SK-N-SH treated with all-trans-retinoic acid at 6 μM for 48 hours (cell line): ENCODE data around the gene CRLF3.

ENCODE experiments used
- ATAC-seq: fragments of 200-7000 bp; cut with Tn5 transposase; 3 replicates; pipeline ENCODE4 v1.9.1; 2020; ENCODE audit warnings: mild to moderate bottlenecking, moderate library complexity
- ARNTL ChIP-seq: fragments of 450-650 bp; formaldehyde crosslinking; IDR thresholded peaks from 2 replicates; pipeline ENCODE4 v1.5.0; 2020; ENCODE audit warnings: low read depth, mild to moderate bottlenecking, moderate library complexity, borderline replicate concordance
- BACH2 ChIP-seq: fragments of 250-450 bp; sonication (Bioruptor Pico); IDR thresholded peaks from 2 replicates; pipeline ENCODE4 v1.9.0; 2021; ENCODE audit warnings: mild to moderate bottlenecking, borderline replicate concordance
- CSDC2 ChIP-seq: fragments of 250-450 bp; sonication (Bioruptor Pico); IDR thresholded peaks from 2 replicates; pipeline ENCODE4 v1.5.0; 2020; ENCODE audit warnings: mild to moderate bottlenecking, moderate library complexity
- ESRRG ChIP-seq: fragments of 250-450 bp; sonication (Bioruptor Pico); IDR thresholded peaks from 2 replicates; pipeline ENCODE4 v1.6.1; 2021; ENCODE audit warnings: mild to moderate bottlenecking
- GLIS3 ChIP-seq: fragments of 250-450 bp; sonication (Bioruptor Pico); IDR thresholded peaks from 2 replicates; pipeline ENCODE4 v1.5.0; 2020; ENCODE audit warnings: mild to moderate bottlenecking, moderate library complexity
- ISL1 ChIP-seq: fragments of 250-450 bp; sonication (Bioruptor Pico); IDR thresholded peaks from 2 replicates; pipeline ENCODE4 v2.1.2; 2022; ENCODE audit warnings: mild to moderate bottlenecking, moderate library complexity
- OSR1 ChIP-seq: fragments of 250-450 bp; sonication (Bioruptor Pico); IDR thresholded peaks from 2 replicates; pipeline ENCODE4 v1.8.0; 2022; ENCODE audit warnings: moderate library complexity, mild to moderate bottlenecking, inconsistent platforms
- PPARA ChIP-seq: fragments of 250-450 bp; sonication (Bioruptor Pico); IDR thresholded peaks from 2 replicates; pipeline ENCODE4 v1.5.0; 2020; ENCODE audit warnings: mild to moderate bottlenecking, borderline replicate concordance
- RARB ChIP-seq: fragments of 250-450 bp; sonication (Bioruptor Pico); IDR thresholded peaks from 2 replicates; pipeline ENCODE4 v1.8.0; 2021; ENCODE audit warnings: mild to moderate bottlenecking, moderate library complexity
- SNAI2 ChIP-seq: fragments of 250-450 bp; sonication (Bioruptor Pico); IDR thresholded peaks from 2 replicates; pipeline ENCODE4 v1.5.0; 2020; ENCODE audit warnings: mild to moderate bottlenecking, moderate library complexity
- TCF4 ChIP-seq: fragments of 250-450 bp; sonication (Bioruptor Pico); IDR thresholded peaks from 2 replicates; pipeline ENCODE4 v1.8.0; 2021; ENCODE audit warnings: mild to moderate bottlenecking, moderate library complexity, borderline replicate concordance
- TOX ChIP-seq: fragments of 250-450 bp; sonication (Bioruptor Pico); IDR thresholded peaks from 2 replicates; pipeline ENCODE4 v1.8.0; 2021; ENCODE audit warnings: mild to moderate bottlenecking, moderate library complexity, borderline replicate concordance
- ZC3H10 ChIP-seq: fragments of 250-450 bp; sonication (Bioruptor Pico); IDR thresholded peaks from 2 replicates; pipeline ENCODE4 v1.5.1; 2021; ENCODE audit warnings: mild to moderate bottlenecking, moderate library complexity
- ZFP3 ChIP-seq: fragments of 250-450 bp; sonication (Bioruptor Pico); IDR thresholded peaks from 2 replicates; pipeline ENCODE4 v1.5.0; 2020; ENCODE audit warnings: mild to moderate bottlenecking, moderate library complexity
- ZFP30 ChIP-seq: fragments of 450-650 bp; formaldehyde crosslinking; IDR thresholded peaks from 2 replicates; pipeline ENCODE4 v1.5.0; 2022; ENCODE audit warnings: mild to moderate bottlenecking, moderate library complexity
- ZNF565 ChIP-seq: fragments of 450-650 bp; formaldehyde crosslinking; conservative IDR thresholded peaks from 2 replicates; pipeline ENCODE4 v1.5.0; 2020; ENCODE audit warnings: low read depth, mild to moderate bottlenecking, moderate library complexity
- ZNF70 ChIP-seq: fragments of 450-650 bp; formaldehyde crosslinking; IDR thresholded peaks from 2 replicates; pipeline ENCODE4 v1.5.0; 2020; ENCODE audit warnings: mild to moderate bottlenecking, moderate library complexity
- ZNF8 ChIP-seq: fragments of 450-650 bp; formaldehyde crosslinking; IDR thresholded peaks from 2 replicates; pipeline ENCODE4 v1.5.0; 2020; ENCODE audit warnings: mild to moderate bottlenecking, moderate library complexity
- TF ChIP-seq, protein P1 (sequence below): fragments of 250-450 bp; sonication (Bioruptor Pico); IDR thresholded peaks from 2 replicates; pipeline ENCODE4 v1.8.0; 2021; ENCODE audit warnings: low read depth, mild to moderate bottlenecking, moderate library complexity, borderline replicate concordance
- TF ChIP-seq, protein P2 (sequence below): fragments of 250-450 bp; sonication (Bioruptor Pico); IDR thresholded peaks from 2 replicates; pipeline ENCODE4 v1.5.1; 2020; ENCODE audit warnings: low read depth, mild to moderate bottlenecking, moderate library complexity
- TF ChIP-seq, protein P3 (sequence below): fragments of 250-450 bp; sonication (Bioruptor Pico); IDR thresholded peaks from 2 replicates; pipeline ENCODE4 v1.8.0; 2020; ENCODE audit warnings: mild to moderate bottlenecking, moderate library complexity, borderline replicate concordance
- TF ChIP-seq, protein P4 (sequence below): fragments of 250-450 bp; sonication (Bioruptor Pico); IDR thresholded peaks from 2 replicates; pipeline ENCODE4 v1.5.0; 2020; ENCODE audit warnings: mild to moderate bottlenecking, moderate library complexity
- TF ChIP-seq, protein P5 (sequence below): fragments of 250-450 bp; sonication (Bioruptor Pico); IDR thresholded peaks from 2 replicates; pipeline ENCODE4 v1.5.1; 2021; ENCODE audit warnings: mild to moderate bottlenecking, moderate library complexity

The CRLF3 gene

DNA sequence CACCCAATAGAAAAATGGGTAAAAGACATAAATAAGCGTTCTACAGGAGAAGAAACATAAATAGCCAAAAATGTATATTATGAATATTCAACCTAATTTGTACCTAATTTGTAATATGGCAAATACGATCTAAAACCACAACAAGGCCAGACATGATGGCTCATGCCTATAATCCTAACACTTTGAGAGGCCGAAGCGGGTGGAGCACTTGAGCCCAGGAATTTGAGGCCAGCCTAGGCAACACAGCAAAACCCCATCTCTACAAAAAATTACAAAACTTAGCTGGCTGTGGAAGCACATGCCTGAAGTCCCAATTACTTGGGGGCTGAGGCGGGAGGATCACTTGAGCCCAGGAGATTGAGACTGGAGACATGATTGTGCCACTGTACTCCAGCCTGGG is 30.1 kb downstream of the CRLF3 start (continued):
- TF ChIP-seq GLIS3 (CRISPR knock-in tag) = no peak
- TF ChIP-seq, all 23 proteins: peak for 0

DNA sequence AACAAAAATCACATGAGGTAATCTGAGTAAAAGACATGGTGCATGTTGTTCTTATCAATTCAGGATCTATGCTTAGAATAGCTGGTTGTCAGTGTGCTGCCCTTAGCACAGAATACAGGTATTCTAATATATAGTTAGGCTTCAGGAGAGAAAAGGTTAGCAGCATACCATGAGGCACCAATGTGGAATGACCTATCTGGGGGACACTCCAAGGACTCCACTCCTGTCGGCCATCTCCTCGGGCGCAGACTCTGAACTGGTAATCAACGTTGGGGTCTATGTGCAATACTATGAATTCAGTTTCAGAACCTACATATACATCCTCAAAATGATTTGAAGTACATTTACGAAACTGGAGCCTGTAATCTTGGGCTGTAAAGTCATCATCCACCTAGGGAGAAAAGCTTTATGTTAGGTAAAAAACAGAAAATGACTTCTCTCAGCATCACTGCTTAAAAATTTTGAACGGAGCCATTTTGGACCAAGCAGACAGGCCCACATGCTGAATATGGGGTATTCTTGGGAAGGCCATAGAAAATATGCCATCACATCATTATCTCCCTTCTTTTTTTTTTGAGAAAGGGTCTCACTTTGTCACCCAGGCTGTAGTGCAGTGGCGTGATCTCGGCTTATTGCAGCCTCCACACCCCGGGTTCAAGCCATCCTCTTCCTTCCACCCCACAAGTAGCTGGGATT is 31.1 kb downstream of the CRLF3 start:
- no peak for ATAC-seq
- TF ChIP-seq RARB (CRISPR knock-in tag) = no peak
- no peak for TF ChIP-seq SNAI2 (CRISPR knock-in tag)

DNA sequence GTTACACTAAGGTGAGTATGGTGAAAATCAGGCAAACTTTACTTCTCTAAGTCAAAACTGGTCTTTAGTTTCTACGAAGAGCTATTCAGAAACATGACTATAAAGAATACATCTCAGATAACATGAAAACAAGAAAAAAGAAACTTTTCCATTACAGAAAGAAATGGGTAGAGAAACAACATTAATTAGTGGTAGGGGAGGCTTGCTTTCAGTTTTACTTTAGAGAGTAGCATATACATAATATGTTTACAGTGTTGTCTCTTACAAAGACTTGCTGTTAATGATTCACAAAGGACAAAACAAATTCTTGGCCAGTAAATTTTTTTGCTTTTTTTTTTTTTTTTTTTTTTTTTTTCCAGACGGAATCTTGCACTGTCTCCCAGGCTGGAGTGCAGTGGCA is 34.2 kb downstream of the CRLF3 start:
- no peak for ATAC-seq
- TF ChIP-seq, protein P1, sequence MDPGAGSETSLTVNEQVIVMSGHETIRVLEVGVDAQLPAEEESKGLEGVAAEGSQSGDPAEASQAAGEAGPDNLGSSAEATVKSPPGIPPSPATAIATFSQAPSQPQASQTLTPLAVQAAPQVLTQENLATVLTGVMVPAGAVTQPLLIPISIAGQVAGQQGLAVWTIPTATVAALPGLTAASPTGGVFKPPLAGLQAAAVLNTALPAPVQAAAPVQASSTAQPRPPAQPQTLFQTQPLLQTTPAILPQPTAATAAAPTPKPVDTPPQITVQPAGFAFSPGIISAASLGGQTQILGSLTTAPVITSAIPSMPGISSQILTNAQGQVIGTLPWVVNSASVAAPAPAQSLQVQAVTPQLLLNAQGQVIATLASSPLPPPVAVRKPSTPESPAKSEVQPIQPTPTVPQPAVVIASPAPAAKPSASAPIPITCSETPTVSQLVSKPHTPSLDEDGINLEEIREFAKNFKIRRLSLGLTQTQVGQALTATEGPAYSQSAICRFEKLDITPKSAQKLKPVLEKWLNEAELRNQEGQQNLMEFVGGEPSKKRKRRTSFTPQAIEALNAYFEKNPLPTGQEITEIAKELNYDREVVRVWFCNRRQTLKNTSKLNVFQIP = no peak
- TF ChIP-seq, protein P2, sequence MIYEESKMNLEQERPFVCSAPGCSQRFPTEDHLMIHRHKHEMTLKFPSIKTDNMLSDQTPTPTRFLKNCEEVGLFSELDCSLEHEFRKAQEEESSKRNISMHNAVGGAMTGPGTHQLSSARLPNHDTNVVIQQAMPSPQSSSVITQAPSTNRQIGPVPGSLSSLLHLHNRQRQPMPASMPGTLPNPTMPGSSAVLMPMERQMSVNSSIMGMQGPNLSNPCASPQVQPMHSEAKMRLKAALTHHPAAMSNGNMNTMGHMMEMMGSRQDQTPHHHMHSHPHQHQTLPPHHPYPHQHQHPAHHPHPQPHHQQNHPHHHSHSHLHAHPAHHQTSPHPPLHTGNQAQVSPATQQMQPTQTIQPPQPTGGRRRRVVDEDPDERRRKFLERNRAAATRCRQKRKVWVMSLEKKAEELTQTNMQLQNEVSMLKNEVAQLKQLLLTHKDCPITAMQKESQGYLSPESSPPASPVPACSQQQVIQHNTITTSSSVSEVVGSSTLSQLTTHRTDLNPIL (CRISPR knock-in tag) = no peak
- TF ChIP-seq CSDC2 (CRISPR knock-in tag) (no peak), OSR1 (no peak), GLIS3 (CRISPR knock-in tag) (no peak), ZFP30 (no peak), ARNTL (no peak), BACH2 (CRISPR knock-in tag) (no peak), SNAI2 (CRISPR knock-in tag) (no peak), ISL1 (no peak), ESRRG (CRISPR knock-in tag) (no peak), ZFP3 (CRISPR knock-in tag) (no peak)
- TF ChIP-seq, protein P3, sequence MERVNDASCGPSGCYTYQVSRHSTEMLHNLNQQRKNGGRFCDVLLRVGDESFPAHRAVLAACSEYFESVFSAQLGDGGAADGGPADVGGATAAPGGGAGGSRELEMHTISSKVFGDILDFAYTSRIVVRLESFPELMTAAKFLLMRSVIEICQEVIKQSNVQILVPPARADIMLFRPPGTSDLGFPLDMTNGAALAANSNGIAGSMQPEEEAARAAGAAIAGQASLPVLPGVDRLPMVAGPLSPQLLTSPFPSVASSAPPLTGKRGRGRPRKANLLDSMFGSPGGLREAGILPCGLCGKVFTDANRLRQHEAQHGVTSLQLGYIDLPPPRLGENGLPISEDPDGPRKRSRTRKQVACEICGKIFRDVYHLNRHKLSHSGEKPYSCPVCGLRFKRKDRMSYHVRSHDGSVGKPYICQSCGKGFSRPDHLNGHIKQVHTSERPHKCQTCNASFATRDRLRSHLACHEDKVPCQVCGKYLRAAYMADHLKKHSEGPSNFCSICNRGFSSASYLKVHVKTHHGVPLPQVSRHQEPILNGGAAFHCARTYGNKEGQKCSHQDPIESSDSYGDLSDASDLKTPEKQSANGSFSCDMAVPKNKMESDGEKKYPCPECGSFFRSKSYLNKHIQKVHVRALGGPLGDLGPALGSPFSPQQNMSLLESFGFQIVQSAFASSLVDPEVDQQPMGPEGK (CRISPR knock-in tag) = no peak

DNA sequence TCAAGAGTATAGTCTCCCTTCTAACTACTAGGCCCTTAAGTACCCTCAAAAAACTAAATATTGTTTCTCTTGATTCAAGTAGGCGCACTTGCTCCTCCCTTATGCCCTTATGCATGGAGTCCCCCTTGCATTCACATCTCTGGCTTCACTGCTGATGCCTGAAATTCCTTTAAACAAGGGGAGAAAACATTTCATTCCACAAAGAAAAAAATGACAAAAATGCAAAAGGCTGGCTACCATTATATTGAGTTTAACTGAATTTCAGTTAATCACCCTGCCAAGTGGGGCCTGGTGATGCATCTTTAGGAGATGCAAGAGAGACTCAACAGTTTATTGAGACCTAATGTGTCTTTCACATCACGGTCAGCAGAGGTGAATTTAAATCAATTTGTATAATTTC is 35.6 kb downstream of the CRLF3 start:
- ATAC-seq = peak; percentile 55
- no peak for TF ChIP-seq ZC3H10 (CRISPR knock-in tag)
- no peak for TF ChIP-seq ZNF70 (CRISPR knock-in tag)
- TF ChIP-seq TCF4 (CRISPR knock-in tag) = no peak
- TF ChIP-seq ZNF8 (CRISPR knock-in tag) = no peak
- TF ChIP-seq, protein P1 = no peak
- TF ChIP-seq OSR1 = no peak
- no peak for TF ChIP-seq PPARA (CRISPR knock-in tag)
- TF ChIP-seq ZFP30 = no peak
- TF ChIP-seq TOX = no peak
- TF ChIP-seq CSDC2 (CRISPR knock-in tag) = no peak
- TF ChIP-seq, protein P2 (CRISPR knock-in tag) = no peak
- no peak for TF ChIP-seq ESRRG (CRISPR knock-in tag)
- TF ChIP-seq, protein P4, sequence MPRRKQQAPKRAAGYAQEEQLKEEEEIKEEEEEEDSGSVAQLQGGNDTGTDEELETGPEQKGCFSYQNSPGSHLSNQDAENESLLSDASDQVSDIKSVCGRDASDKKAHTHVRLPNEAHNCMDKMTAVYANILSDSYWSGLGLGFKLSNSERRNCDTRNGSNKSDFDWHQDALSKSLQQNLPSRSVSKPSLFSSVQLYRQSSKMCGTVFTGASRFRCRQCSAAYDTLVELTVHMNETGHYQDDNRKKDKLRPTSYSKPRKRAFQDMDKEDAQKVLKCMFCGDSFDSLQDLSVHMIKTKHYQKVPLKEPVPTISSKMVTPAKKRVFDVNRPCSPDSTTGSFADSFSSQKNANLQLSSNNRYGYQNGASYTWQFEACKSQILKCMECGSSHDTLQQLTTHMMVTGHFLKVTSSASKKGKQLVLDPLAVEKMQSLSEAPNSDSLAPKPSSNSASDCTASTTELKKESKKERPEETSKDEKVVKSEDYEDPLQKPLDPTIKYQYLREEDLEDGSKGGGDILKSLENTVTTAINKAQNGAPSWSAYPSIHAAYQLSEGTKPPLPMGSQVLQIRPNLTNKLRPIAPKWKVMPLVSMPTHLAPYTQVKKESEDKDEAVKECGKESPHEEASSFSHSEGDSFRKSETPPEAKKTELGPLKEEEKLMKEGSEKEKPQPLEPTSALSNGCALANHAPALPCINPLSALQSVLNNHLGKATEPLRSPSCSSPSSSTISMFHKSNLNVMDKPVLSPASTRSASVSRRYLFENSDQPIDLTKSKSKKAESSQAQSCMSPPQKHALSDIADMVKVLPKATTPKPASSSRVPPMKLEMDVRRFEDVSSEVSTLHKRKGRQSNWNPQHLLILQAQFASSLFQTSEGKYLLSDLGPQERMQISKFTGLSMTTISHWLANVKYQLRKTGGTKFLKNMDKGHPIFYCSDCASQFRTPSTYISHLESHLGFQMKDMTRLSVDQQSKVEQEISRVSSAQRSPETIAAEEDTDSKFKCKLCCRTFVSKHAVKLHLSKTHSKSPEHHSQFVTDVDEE (CRISPR knock-in tag) = no peak
- TF ChIP-seq GLIS3 (CRISPR knock-in tag) = no peak
- TF ChIP-seq, protein P5, sequence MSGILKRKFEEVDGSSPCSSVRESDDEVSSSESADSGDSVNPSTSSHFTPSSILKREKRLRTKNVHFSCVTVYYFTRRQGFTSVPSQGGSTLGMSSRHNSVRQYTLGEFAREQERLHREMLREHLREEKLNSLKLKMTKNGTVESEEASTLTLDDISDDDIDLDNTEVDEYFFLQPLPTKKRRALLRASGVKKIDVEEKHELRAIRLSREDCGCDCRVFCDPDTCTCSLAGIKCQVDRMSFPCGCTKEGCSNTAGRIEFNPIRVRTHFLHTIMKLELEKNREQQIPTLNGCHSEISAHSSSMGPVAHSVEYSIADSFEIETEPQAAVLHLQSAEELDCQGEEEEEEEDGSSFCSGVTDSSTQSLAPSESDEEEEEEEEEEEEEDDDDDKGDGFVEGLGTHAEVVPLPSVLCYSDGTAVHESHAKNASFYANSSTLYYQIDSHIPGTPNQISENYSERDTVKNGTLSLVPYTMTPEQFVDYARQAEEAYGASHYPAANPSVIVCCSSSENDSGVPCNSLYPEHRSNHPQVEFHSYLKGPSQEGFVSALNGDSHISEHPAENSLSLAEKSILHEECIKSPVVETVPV (CRISPR knock-in tag) = no peak
- no peak for TF ChIP-seq ZNF565 (CRISPR knock-in tag)
- TF ChIP-seq RARB (CRISPR knock-in tag) = no peak
- no peak for TF ChIP-seq BACH2 (CRISPR knock-in tag)
